Measurements from ENCODE around the gene RHOH. TPM values are rescaled to one million over a fixed set of nuclear protein-coding genes. Genes with fewer than 3 reads are reported as not detected.

Gene RHOH
- total and polyA plus RNA-seq, 9 of the 15 experiments (the other 6 are each of a cell fraction or from before 2014, with no cell fraction given) = 14.3 to 37.7 (median 23.2) TPM

DNA sequence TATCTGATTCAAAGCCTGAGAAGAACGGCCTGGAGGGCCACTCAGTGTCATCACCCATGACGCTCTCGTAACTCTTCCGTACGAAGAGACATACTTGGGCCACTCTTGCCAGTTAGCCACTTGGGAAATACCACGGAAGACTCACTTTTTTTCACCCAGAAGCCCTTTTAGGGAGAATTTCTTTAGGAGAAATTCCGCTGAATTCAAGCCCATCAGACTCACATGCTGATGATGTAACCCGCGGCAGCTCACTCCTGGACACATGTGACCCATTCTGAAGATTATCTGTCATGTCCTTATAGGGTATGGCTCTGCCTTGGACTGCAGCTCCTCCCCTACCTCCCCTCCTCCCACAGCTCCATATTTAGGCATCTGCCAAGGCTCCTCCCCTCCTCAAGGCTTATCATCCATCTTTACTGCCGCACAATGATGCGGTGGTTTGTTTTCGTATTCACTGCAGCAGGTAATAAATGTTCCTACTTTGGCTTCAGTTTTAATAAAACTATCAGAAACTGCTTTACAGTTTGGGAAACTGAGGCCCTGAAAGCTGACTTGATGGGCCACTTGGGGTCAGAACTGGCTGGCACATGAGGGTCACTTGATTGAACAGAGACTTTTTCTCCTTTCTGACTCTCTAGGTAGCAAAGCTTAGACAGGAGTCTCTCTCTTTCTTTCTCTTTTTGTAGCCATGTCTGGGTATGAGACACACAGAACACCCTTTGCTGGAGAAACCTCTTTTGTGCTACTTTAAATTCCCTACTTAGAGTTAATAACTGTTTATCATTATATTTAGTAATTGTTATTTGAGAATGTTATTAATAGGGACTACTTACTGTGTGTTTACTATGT, 42.1 kb downstream of the RHOH start (continued):
- TF ChIP-seq HNRNPLL (IDR thresholded peaks at IDR 0.05; ENCODE audit: low read depth, low read length, poor library complexity, severe bottlenecking) = no peak
- TF ChIP-seq NBN (IDR thresholded peaks at IDR 0.05; ENCODE audit: low read depth) = no peak; the same call in 1 of the 2 replicates
- TF ChIP-seq, protein P1, sequence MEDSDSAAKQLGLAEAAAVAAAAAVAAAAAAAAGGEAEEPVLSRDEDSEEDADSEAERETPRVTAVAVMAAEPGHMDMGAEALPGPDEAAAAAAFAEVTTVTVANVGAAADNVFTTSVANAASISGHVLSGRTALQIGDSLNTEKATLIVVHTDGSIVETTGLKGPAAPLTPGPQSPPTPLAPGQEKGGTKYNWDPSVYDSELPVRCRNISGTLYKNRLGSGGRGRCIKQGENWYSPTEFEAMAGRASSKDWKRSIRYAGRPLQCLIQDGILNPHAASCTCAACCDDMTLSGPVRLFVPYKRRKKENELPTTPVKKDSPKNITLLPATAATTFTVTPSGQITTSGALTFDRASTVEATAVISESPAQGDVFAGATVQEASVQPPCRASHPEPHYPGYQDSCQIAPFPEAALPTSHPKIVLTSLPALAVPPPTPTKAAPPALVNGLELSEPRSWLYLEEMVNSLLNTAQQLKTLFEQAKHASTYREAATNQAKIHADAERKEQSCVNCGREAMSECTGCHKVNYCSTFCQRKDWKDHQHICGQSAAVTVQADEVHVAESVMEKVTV (CRISPR knock-in tag; IDR thresholded peaks at IDR 0.05) = no peak
- TF ChIP-seq MTA3 (IDR thresholded peaks at IDR 0.05; ENCODE audit: borderline replicate concordance) = peak; percentile 40; the same call in 1 of the 2 replicates
- TF ChIP-seq ZNF780A (CRISPR knock-in tag; IDR thresholded peaks at IDR 0.05) = no peak
- TF ChIP-seq MAFK (IDR thresholded peaks at IDR 0.05; ENCODE audit: low read length) = peak; percentile 60
- TF ChIP-seq DDX20 (tag; IDR thresholded peaks at IDR 0.05; ENCODE audit: low read depth) = peak; percentile 22; the same call in 1 of the 2 replicates
- no peak for TF ChIP-seq RBM25 (IDR thresholded peaks at IDR 0.05; ENCODE audit: low read depth, low read length, severe bottlenecking)
- 0 out of 2 replicates have a peak, but pooled peaks have one; percentile 6 for TF ChIP-seq JUNB (CRISPR knock-in tag; conservative IDR thresholded peaks at IDR 0.05)
- TF ChIP-seq NR4A1 (CRISPR knock-in tag; IDR thresholded peaks at IDR 0.05) = no peak
- 0 out of 2 replicates have a peak, but pooled peaks have one; percentile 12 for TF ChIP-seq NR4A1 (tag; IDR thresholded peaks at IDR 0.05)
- TF ChIP-seq, protein P2, sequence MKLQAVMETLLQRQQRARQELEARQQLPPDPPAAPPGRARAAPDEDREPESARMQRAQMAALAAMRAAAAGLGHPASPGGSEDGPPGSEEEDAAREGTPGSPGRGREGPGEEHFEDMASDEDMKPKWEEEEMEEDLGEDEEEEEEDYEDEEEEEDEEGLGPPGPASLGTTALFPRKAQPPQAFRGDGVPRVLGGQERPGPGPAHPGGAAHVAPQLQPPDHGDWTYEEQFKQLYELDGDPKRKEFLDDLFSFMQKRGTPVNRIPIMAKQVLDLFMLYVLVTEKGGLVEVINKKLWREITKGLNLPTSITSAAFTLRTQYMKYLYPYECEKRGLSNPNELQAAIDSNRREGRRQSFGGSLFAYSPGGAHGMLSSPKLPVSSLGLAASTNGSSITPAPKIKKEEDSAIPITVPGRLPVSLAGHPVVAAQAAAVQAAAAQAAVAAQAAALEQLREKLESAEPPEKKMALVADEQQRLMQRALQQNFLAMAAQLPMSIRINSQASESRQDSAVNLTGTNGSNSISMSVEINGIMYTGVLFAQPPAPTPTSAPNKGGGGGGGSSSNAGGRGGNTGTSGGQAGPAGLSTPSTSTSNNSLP (IDR thresholded peaks at IDR 0.05; ENCODE audit: borderline replicate concordance, low read depth, low read length) = peak; percentile 31; the same call in 1 of the 2 replicates
- TF ChIP-seq ZC3H11A (IDR thresholded peaks at IDR 0.05; ENCODE audit: low read depth, low read length) = no peak
- 0 out of 2 replicates have a peak, but pooled peaks have one; percentile 6 for TF ChIP-seq E2F1 (CRISPR knock-in tag; IDR thresholded peaks at IDR 0.05)
- no peak for TF ChIP-seq ID3 (CRISPR knock-in tag; IDR thresholded peaks at IDR 0.05)
- peak; percentile 48; the same call in 1 of the 2 replicates for TF ChIP-seq ID3 (tag; IDR thresholded peaks at IDR 0.05)
- no peak for TF ChIP-seq CHD4 (IDR thresholded peaks at IDR 0.05; ENCODE audit: insufficient read depth, insufficient replicate concordance, low read depth, low read length, poor library complexity, severe bottlenecking)
- TF ChIP-seq KAT8 (IDR thresholded peaks at IDR 0.05; ENCODE audit: low read depth) = no peak; the same call in 1 of the 2 replicates
- TF ChIP-seq ZNF583 (CRISPR knock-in tag; IDR thresholded peaks at IDR 0.05) = peak; percentile 61; the same call in 1 of the 2 replicates
- TF ChIP-seq HOMEZ (CRISPR knock-in tag; IDR thresholded peaks at IDR 0.05) = 0 out of 2 replicates have a peak, but pooled peaks have one; percentile 51

All from K562 (cell line).